Tongue (tissue), 2 donors: ENCODE measurements around the gene PFDN6. TPM values are rescaled to one million over a fixed set of nuclear protein-coding genes. Genes with fewer than 3 reads are reported as not detected.

Experiments
- DNase-seq: peaks from one replicate; pipeline ENCODE4 v3.0.0-alpha.2; 2015
- total RNA-seq: library from RNA; depleted of rRNA; stranded (reverse); fragments of >200 nt; gene quantifications from one replicate; pipeline ENCODE4 v1.2.3, GENCODE V29; 2014

Gene PFDN6
- total RNA-seq, 1 donor from 2014 or later: 14.9 TPM

GRCh38 chr6:33317419-33317668 is 27.9 kb downstream of the PFDN6 start:
- no peak for DNase-seq

DNA sequence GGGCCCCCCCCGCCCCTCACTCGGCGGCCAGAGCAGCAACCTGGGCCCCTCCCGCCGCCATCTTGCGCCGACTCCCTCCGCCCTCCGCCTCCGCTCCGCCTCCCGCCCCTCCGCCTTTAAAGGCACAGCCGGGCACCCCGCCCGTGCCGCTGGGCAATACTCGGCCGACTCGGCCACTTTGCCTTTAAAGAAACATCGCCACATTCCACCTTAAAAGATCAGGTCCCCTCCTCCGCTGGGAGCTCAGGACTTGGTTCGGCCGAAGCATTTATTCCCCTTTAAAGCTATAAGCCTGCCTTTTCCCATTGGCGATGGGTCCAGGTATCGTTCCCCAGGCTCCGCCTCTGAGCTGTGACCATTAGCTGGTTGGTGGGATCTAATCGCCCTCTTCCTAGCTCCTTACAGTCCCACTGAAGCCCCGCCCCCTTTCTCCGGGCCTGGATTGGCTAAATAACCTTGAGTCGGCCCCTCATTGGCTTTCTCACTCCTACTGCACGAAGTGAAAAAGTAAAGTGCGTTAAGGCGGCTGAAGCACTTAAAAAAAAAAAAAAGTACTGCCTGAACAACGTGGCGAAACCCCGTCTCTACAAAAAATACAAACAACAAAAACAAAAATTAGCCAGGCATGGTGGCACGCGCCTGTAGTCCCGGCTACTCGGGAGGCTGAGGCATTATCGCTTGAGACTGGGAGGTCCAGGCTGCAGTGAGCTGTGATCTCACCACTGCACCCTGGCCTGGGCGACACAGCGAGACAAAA is 28.4 kb downstream of the PFDN6 start, which contains the start of gene ZBTB22:
Gene ZBTB22, minus strand, starts transcription at position 76 of the 757 bp plus-strand sequence. CDS start 828 bp downstream, outside the sequence.
- DNase-seq: peak; percentile 100

DNA sequence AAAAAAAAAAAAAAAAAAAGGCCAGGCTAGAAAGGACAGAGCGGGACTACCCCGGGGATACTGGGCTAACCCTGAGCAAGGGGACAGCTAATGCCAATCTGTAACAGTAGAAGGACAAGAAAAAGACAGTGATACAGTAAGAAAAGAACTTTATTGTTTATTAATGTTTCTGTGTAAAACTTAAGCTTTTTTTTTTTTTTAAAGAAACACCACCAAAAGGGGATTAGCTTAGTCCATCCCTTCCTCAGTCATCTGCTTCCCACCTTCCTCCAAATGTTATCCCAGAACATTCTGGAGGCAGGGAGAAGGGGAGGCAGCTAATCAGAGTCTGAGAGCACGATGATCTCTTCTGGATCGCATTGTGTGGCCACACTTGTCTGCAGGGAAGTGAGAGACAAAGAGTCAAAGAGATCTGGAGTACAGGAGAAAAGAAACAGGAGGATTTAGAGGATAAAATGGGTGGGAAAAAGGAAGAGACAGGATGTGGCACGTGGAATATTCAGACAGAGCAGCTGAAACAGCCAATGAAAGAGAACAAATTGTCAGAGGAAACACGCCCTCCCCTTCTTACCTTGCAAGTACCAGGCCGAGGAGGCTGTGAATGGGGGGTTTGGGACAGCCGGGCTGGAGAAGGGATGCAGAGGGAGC is 29.1 kb downstream of the PFDN6 start:
- DNase-seq: no peak

DNA sequence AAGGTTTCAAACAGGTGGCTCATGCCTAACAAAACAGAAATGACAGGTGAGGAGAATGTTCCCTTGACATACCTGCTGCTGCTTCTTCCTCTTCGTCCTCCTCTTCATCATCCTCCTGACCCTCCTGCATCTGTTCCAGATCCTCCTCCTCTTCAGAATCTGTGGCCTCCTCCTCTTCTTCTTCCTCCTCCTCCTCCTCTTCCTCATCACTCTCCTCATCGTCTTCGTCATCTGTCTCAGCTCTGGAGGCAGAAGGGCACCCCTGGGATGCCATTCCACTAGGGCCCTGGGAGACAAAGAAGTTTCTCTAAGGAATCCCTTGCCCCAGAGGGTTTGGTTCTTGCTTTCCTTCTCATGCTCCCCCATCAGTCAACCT is 30.5 kb downstream of the PFDN6 start:
- DNase-seq: no peak

GRCh38 chr6:33320315-33321181 is 31.1 kb downstream of the PFDN6 start:
- DNase-seq: no peak

- no peak for DNase-seq
Measured at GRCh38 chr6:33321227-33321626, 31.8 kb downstream of the PFDN6 start.

- DNase-seq: no peak
Measured at GRCh38 chr6:33323623-33323948, 34.2 kb downstream of the PFDN6 start.

GRCh38 chr6:33324125-33324524 is 34.7 kb downstream of the PFDN6 start:
- no peak for DNase-seq

DNA sequence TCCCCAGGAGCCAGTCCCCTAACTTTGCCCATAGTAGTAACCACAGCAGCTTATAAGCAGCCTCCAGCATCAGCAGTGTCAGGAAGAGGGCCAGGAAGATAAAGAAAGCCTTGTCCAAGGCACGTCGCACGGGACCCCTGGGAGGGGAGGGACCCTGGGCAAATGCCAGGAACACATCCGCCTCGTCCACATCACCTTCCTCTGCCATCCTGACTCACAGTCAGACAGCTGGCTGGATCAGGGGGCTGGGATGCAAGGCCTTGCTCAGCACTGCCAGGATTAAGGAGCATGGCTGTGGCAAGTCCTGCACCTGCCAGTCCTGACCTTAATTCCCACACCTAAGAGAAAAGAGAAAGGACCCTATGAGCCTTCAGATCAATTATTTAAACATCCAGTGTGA is 39.7 kb downstream of the PFDN6 start:
- DNase-seq: no peak

DNA sequence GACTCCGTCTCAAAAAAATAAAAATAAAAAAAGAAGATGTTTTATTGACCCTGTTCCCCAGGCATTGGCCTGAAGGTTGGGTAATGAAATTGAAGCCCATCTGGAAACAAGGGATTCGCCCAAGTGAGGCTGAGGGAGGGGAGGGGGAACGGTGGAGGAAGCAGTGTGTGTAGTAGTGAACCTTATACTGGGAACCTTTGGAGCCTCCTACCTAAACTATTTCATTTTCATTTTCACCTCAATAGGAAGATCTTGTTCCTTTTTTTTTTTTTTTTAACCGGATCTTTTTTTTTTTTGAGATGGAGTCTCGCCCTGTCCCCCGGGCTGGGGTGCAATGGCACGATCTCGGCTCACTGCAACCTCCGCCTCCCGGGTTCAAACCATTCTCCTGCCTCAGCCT is 41.3 kb downstream of the PFDN6 start:
- no peak for DNase-seq

GRCh38 chr6:33333666-33334065 is 44.3 kb downstream of the PFDN6 start:
- no peak for DNase-seq

GRCh38 chr6:33335916-33336315 is 46.5 kb downstream of the PFDN6 start:
- DNase-seq: no peak

- no peak for DNase-seq
Measured at GRCh38 chr6:33336495-33336894, 47.1 kb downstream of the PFDN6 start.

DNA sequence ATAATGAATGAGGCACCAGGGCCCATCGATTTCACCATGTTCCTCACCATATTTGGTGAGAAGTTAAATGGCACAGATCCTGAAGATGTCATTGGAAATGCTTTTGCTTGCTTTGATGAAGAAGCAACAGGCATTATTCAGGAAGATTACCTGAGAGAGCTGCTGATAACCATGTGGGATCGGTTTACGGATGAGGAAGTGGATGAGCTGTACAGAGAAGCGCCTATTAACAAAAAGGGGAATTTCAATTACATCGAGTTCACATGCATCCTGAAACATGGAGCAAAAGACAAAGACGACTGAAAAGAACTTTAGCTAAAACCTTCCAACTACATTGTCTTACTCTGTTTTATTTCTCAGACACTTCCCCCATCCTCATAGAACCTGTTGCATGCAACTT is 49.8 kb downstream of the PFDN6 start:
- DNase-seq: no peak

Other genes starting within 250 kb of the PFDN6 start
- gene HLA-DPA1, start 216.0 kb upstream of the PFDN6 start, total RNA-seq: 15.6 TPM
- gene HLA-DPB1, start 213.6 kb upstream of the PFDN6 start, total RNA-seq: 9.9 TPM
- 5.7 TPM for gene COL11A2, start 97.1 kb upstream of the PFDN6 start, total RNA-seq
- 28.5 TPM for gene RXRB, start 88.9 kb upstream of the PFDN6 start, total RNA-seq
- gene SLC39A7, start 88.7 kb upstream of the PFDN6 start, total RNA-seq: 70.4 TPM
- gene HSD17B8, start 84.9 kb upstream of the PFDN6 start, total RNA-seq: 24.7 TPM
- 22.5 TPM for gene RING1, start 81.1 kb upstream of the PFDN6 start, total RNA-seq
- 35.7 TPM for gene VPS52, start 17.7 kb upstream of the PFDN6 start, total RNA-seq
- 2,268 TPM for gene RPS18, start 17.5 kb upstream of the PFDN6 start, total RNA-seq
- 4.6 TPM for gene B3GALT4, start 12.5 kb upstream of the PFDN6 start, total RNA-seq
- gene WDR46, start 362 bp upstream of the PFDN6 start, total RNA-seq: 52.9 TPM
- 51.9 TPM for gene RGL2, start 9.3 kb downstream of the PFDN6 start, total RNA-seq
- gene TAPBP, start 24.5 kb downstream of the PFDN6 start, total RNA-seq: 48.3 TPM
- 15.0 TPM for gene ZBTB22, start 28.1 kb downstream of the PFDN6 start, total RNA-seq
- gene DAXX, start 33.4 kb downstream of the PFDN6 start, total RNA-seq: 20.6 TPM
- gene KIFC1, start 102.2 kb downstream of the PFDN6 start, total RNA-seq: 12.2 TPM
- gene PHF1, start 121.4 kb downstream of the PFDN6 start, total RNA-seq: 19.5 TPM
- gene CUTA, start 128.5 kb downstream of the PFDN6 start, total RNA-seq: 58.4 TPM
- 6.2 TPM for gene SYNGAP1, start 130.5 kb downstream of the PFDN6 start, total RNA-seq
- gene ZBTB9, start 165.0 kb downstream of the PFDN6 start, total RNA-seq: 5.4 TPM